Common myeloid progenitor, CD34-positive (primary cell): ENCODE results near the gene DUSP14.
"Not testable (repeated sequence)": the region's sequence is repeated elsewhere in the genome, so short reads cannot be mapped to it uniquely, and the experiment has no call there.

ENCODE experiments used
- CTCF ChIA-PET: fragments of 350-600 bp; sonication (Branson Sonifier 250); formaldehyde crosslinking; loops from one replicate; lab custom pipeline; 2021; ENCODE audit warnings: antibody characterized with exemption; lab: Charles Lee
- POLR2A ChIA-PET: fragments of 350-600 bp; sonication (Branson Sonifier 250); formaldehyde crosslinking; loops from one replicate; lab custom pipeline; 2021; ENCODE audit warnings: antibody characterized with exemption; lab: Charles Lee
- DNase-seq, 3 donors: peaks; one replicate each; pipeline versions ENCODE4 v3.0.0 to v3.0.0-alpha.2; 2013
- H3K27ac ChIP-seq, 2 experiments: 1 replicate in 1 of 2; 2 replicates in 1 of 2; pipeline ENCODE4 v1.7.0; 2013; ENCODE audit warnings: inconsistent platforms in 2 of 2, low read length in 2 of 2, mild to moderate bottlenecking in 2 of 2, low read depth in 1 of 2, moderate library complexity in 1 of 2; ENCODE audit not compliant: severe bottlenecking in 2 of 2, insufficient read depth in 1 of 2, poor library complexity in 1 of 2
- H3K27me3 ChIP-seq, 5 experiments: replicated peaks in 2 of 5; 1 replicate in 3 of 5; 2 replicates in 2 of 5; pipeline versions ENCODE4 v1.6.1 to v1.7.0; 2013; ENCODE audit warnings: low read length in 4 of 5, mild to moderate bottlenecking in 2 of 5, moderate library complexity in 2 of 5, inconsistent platforms in 1 of 5; ENCODE audit not compliant: insufficient read depth in 5 of 5, control insufficient read depth in 4 of 5
- H3K36me3 ChIP-seq, 4 experiments: 1 replicate in 2 of 4; 2 replicates in 2 of 4; pipeline versions ENCODE4 v1.6.1 to v1.7.0; 2013; ENCODE audit warnings: low read length in 3 of 4, control low read depth in 1 of 4, mild to moderate bottlenecking in 1 of 4; ENCODE audit not compliant: control insufficient read depth in 4 of 4, insufficient read depth in 4 of 4
- H3K4me1 ChIP-seq, 4 experiments: 1 replicate in 3 of 4; 2 replicates in 1 of 4; pipeline versions ENCODE4 v1.6.1 to v1.7.1; 2013; ENCODE audit warnings: low read length in 3 of 4, mild to moderate bottlenecking in 3 of 4, control low read depth in 1 of 4, inconsistent platforms in 1 of 4, moderate library complexity in 1 of 4; ENCODE audit not compliant: control insufficient read depth in 4 of 4, insufficient read depth in 4 of 4; ENCODE audit errors: control extremely low read depth in 1 of 4
- H3K4me3 ChIP-seq, 7 experiments: 1 replicate in 4 of 7; 2 replicates in 3 of 7; pipeline versions ENCODE4 v1.5.1 to v1.7.0; 2013; ENCODE audit warnings: mild to moderate bottlenecking in 7 of 7, low read length in 6 of 7, moderate library complexity in 6 of 7, inconsistent platforms in 2 of 7, low read depth in 2 of 7, control low read depth in 1 of 7; ENCODE audit not compliant: insufficient read depth in 4 of 7, control insufficient read depth in 1 of 7; ENCODE audit errors: extremely low read depth in 1 of 7
- H3K9me3 ChIP-seq, 5 experiments: 1 replicate in 4 of 5; 2 replicates in 1 of 5; pipeline versions ENCODE4 v1.6.1 to v1.7.1; 2013; ENCODE audit warnings: low read length in 4 of 5, mild to moderate bottlenecking in 2 of 5, inconsistent platforms in 1 of 5, low read depth in 1 of 5, moderate library complexity in 1 of 5; ENCODE audit not compliant: control insufficient read depth in 4 of 5, insufficient read depth in 2 of 5; ENCODE audit errors: control extremely low read depth in 1 of 5
- WGBS: methylation state at CpG from one replicate; pipeline ENCODE4 v1.1.5; 2013; ENCODE audit not compliant: insufficient coverage; 5-methylcytosine and 5-hydroxymethylcytosine counted together

The DUSP14 gene

DNA sequence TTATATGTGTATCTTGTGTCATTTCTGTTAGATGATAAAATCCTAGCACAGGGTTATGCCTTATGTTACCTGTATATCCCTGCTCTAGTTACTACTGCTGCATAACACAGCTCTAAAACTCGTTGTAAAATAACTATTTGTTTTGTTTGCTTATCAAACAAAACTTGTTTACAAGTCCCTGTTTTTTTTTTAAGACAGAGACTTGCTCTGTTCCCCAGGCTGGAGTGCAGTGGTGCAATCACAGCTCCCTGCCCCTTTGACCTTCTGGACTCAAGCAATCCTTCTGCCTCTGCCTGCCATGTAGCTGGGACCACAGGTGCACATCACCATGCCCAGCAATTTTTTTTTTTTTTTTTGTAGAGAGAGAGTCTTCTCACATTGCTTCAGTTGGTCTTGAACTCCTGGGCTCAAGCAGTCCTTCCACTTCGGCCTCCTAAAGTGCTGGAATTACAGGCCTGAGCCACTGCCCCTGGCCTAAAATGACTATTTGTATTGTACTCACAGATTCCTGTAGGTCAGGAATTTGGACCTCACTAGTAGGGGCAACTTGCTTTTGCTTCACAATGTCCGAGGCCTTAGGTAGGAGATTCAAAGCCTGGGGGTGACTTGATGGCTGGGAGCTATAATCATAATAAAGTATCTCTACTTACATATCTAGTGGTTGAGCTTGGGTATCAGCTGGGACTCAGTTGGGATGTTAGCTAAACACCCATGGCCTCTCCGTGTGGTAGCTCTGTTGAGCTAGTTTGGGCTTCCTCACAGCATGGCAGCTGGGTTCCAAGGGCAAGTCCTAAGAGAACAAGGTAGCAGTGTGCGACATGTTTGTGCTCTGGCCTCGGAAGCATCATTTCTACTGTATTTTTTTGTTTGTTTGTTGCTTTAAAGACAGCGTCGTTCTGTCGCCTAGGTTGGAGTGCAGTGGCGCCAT lies 12.6 kb downstream of the DUSP14 start:
- peaks cover 0 to 8% (median under 1%) of the 10 kb centered on the region in 4 experiments for H3K36me3 ChIP-seq
- 96% methylated on average over 9 of the region's 10 CpGs for WGBS
- POLR2A ChIA-PET: no interaction called here
- no peak for DNase-seq
- H3K4me3 ChIP-seq: no peak overlapping the region
- no peak overlapping the region for H3K27ac ChIP-seq
- H3K27me3 ChIP-seq: no peaks in the 10 kb centered on the region
- H3K9me3 ChIP-seq: no peaks in the 10 kb centered on the region
- CTCF ChIA-PET: interaction anchor here (0.6 to 0.7 kb wide), 2 partner anchors 14 to 108 kb away, joined by 3 read pairs; no protein-coding TSS in a partner anchor
- H3K4me1 ChIP-seq: no peaks in the 10 kb centered on the region

DNA sequence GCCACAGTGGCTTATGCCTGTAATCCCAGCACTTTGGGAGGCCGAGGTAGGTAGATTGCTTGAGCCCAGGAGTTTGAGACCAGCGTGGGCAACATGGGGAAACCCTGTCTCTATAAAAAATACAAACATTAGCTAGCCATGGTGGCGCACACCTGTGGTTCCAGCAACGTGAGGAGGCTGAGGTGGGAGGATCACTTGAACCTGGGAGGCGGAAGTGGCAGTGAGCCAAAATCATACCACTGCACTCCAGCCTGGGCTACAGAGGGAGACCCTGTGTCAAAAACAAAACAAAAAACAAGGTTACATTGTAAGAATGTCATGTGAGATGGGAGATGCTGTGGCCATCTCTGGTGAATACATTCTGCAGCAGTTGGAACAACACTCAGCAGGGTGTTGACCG lies 13.5 kb downstream of the DUSP14 start:
- no peak for DNase-seq
- WGBS: 98% methylated on average over 4 of the region's 6 CpGs
- Histone ChIP-seq H3K4me3 (no peak overlapping the region), H3K4me1 (no peaks in the 10 kb centered on the region), H3K36me3 (peaks cover 0 to 12% (median under 1%) of the 10 kb centered on the region in 4 experiments), H3K27me3 (no peaks in the 10 kb centered on the region), H3K9me3 (no peaks in the 10 kb centered on the region), H3K27ac (no peak overlapping the region)
- ChIA-PET CTCF (interaction anchor here (0.7 kb wide), 1 partner anchor 15 kb away, joined by 3 read pairs; no protein-coding TSS in a partner anchor), POLR2A (no interaction called here)

DNA sequence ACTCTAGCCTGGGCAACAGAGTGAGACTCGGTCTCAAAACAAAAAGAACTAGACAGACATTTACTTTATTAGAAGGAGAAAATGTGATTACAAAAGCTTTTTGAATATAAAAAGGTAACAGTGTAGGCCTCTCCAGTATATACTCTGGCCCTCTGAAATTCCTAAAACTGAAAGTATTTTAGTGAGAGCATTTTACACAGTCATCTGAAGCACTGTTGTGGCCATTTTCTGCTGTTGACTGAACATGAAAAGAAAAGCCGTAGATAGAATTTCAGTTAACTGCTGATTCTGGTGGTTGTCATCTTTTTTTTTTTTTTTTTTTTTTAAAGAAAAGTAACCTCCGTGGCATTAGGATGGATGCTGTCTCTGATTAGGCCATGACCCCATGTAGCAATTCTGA lies 15.6 kb downstream of the DUSP14 start:
- H3K4me1 ChIP-seq: no peaks in the 10 kb centered on the region
- H3K27me3 ChIP-seq: no peaks in the 10 kb centered on the region
- peaks cover 0 to 9% (median 2%) of the 10 kb centered on the region in 4 experiments for H3K36me3 ChIP-seq
- whole genome bisulfite sequencing: 83% methylated on average over 1 of the region's 3 CpGs
- POLR2A ChIA-PET: no interaction called here
- no peak overlapping the region for H3K27ac ChIP-seq
- no peaks in the 10 kb centered on the region for H3K9me3 ChIP-seq
- CTCF ChIA-PET: no interaction called here
- DNase-seq: no peak
- H3K4me3 ChIP-seq: no peak overlapping the region

DNA sequence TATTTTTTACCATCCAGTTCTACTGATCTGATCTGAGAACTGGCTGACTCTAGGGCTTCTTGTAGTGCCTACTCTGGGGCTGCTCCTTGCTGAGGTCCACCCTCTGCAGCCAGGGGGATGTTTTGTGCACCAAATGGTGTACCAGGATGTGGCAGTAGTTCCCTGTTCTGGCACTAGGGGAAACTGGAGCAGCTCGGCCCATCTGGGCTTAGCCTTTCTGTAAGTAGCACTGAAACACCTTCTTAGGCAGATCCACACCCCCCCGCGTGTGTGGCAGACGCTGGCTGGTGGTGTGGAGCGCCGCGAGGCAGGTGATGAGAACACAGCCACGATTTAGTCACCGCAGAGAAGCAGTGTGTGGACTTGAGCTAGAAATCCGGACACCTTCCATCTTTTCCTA lies 17.0 kb downstream of the DUSP14 start:
- Histone ChIP-seq H3K4me1 (no peaks in the 10 kb centered on the region), H3K4me3 (no peak overlapping the region), H3K27ac (no peak overlapping the region), H3K36me3 (peaks cover 0 to 6% (median 2%) of the 10 kb centered on the region in 4 experiments), H3K27me3 (no peaks in the 10 kb centered on the region), H3K9me3 (no peaks in the 10 kb centered on the region)
- CTCF ChIA-PET: interaction anchor here (1.0 kb wide), 1 partner anchor 8 kb away, joined by 3 read pairs; no protein-coding TSS in a partner anchor
- peak in 2 of 3 donors; percentile 66 to 67 for DNase-seq
- POLR2A ChIA-PET: no interaction called here
- 89% methylated on average over 9 of the region's 10 CpGs for WGBS

DNA sequence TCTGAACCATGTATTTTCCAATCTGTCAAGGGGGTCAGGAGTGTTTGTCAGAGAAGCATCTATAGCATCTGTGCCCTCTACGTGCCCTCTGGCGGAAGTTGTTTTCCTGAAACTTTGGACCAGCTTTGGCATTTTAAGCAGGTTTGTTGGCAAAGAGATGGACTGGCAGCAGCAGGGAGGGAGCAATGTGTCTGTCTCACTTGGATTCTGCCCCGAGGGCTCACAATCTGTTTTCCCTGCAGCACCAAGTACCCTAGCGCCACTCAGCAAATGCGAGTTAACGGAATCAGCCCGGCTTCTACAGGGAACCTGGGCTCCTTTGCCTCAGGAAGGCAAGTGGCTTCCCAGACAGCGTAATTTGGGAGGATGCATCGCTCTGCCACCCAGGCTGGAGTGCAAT lies 17.4 kb downstream of the DUSP14 start:
- Histone ChIP-seq H3K9me3 (no peaks in the 10 kb centered on the region), H3K27me3 (no peaks in the 10 kb centered on the region), H3K27ac (no peak overlapping the region), H3K4me3 (no peak overlapping the region), H3K4me1 (no peaks in the 10 kb centered on the region), H3K36me3 (peaks cover 0 to 8% (median 4%) of the 10 kb centered on the region in 4 experiments)
- ChIA-PET POLR2A (no interaction called here), CTCF (interaction anchor here (1.6 kb wide), 1 partner anchor 12 kb away, joined by 4 read pairs; no protein-coding TSS in a partner anchor)
- DNase-seq: no peak
- 96% methylated on average over 9 of the region's 9 CpGs for WGBS

DNA sequence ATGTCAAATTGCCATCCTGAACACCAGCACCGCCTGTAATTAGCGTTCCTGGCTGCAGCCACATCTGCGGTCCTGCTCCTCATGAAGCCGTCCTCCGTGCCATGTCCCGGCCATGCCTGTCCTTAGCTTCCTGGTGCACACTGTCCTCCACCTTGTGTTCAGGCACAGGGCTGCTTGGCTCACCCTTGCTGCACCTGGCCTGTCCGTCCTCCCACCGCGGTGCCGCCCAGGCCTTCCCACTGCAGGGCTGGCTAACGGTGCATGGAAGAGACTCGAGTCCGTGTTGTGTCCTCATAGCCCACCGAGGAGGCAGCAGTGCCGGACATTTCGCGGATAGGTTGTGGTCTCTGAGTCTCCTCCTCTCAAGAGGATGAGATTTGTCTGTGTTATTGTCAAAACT lies 20.4 kb downstream of the DUSP14 start:
- Histone ChIP-seq H3K9me3 (no peaks in the 10 kb centered on the region), H3K27me3 (no peaks in the 10 kb centered on the region), H3K36me3 (peaks cover 0 to 28% (median 15%) of the 10 kb centered on the region in 4 experiments), H3K4me3 (no peak overlapping the region), H3K27ac (no peak overlapping the region), H3K4me1 (no peaks in the 10 kb centered on the region)
- WGBS: over 99% methylated on average over 13 of the region's 17 CpGs
- DNase-seq: no peak
- ChIA-PET CTCF (interaction anchor here (0.7 kb wide), 1 partner anchor 9 kb away, joined by 6 read pairs; no protein-coding TSS in a partner anchor), POLR2A (no interaction called here)

DNA sequence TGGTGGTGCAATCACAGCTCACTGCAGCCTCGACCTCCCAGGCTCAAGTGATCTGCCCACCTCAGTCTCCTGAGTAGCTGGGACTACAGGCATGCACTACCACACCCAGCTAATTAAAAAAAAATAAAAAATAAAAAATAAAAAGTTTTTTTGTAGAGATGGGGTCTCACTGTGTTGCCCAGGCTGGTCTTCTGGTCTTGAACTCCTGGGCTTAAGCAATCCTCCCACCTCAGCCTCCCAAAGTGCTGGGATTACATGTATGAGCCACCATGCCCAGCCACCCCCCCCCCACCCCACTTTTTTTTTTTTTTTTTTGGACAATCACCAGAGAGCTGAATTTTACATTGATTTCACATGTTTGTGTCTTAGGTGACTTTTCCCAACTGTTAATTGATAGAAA lies 22.0 kb downstream of the DUSP14 start:
- WGBS: no CpG with 5 or more reads among the region's 1 CpG
- H3K27me3 ChIP-seq, H3K9me3 ChIP-seq, H3K27ac ChIP-seq, POLR2A ChIA-PET, H3K4me1 ChIP-seq, CTCF ChIA-PET, DNase-seq, H3K4me3 ChIP-seq: not testable (repeated sequence)
- H3K36me3 ChIP-seq: peaks cover 0 to 35% (median 18%) of the 10 kb centered on the region in 4 experiments
